NCI-H2196 treated with DMSO at 0.1 percent for 48 hours (cell line): ENCODE measurements around the gene GPN2.

Source experiments
- DNase-seq: peaks from one replicate; lab custom pipeline; 2025; ENCODE audit not compliant: unreplicated experiment; lab: John Stamatoyannopoulos, UW

The GPN2 gene

DNA sequence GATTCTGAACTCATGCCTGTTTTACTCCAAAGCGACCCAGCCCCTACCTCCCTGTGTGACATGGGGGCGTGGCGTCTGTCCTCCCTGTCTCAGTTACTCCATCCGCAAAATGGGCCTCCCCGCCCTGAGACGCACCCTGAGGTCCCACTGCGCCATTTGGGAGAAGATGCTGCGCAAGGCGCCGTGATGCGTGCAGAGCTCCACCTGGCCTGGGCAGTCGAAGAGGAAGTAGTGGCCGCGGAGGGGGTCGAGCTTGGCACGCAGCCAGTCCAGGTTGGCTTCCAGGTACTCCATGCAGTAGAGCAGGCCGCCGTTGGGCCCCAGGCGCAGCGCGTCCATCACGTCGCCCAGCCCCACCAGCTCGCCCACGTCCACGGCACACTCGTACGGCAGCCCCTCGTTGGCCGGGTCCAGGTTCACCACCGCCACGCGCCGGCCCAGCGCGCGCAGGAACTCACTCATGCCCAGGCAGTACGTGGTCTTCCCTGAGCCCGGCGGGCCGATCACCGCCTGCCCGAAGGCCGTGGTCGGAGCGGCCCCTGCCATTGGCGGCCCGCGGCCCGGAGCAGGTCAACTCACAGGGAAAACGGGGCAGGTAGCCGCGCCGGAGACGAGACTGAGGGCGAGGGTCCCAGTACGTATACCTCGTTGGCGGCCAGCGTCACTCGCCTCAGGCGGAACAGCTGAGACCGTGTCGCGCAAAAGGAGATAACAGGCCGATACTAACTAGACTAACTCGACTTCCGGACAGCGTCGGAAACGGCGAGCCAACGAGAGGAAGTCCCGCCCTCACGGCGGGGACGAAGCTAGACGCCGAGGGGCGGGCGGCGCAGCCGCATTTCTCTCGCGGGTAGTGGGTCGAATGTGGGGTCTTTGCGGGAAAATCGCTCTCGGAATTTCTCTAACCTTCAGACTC lies at the start of gene GPN2:
TSS of gene GPN2 (minus strand) at position 733 of the 916 bp plus-strand sequence. CDS start at position 546, 187 bp downstream.
- DNase-seq, result peak; percentile 71

DNA sequence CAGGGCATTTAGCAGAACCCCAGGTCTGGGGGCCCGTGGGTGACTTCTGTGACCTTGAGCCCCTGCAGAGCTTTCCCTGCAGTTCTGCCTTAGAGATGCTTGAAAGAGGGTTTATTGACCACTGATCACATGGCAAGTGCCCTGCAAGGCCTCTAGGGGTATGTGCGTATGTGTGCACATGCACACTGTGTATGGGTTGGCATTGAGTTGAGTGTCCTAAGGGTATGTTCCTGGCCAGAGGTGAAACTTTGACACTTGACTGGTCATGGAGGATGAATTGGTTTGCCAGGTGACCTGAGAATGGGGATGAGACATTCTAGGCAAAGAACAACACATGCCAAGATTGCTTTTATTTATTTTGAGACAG lies 48.6 kb upstream of the GPN2 start:
- no peak for DNase-seq

DNA sequence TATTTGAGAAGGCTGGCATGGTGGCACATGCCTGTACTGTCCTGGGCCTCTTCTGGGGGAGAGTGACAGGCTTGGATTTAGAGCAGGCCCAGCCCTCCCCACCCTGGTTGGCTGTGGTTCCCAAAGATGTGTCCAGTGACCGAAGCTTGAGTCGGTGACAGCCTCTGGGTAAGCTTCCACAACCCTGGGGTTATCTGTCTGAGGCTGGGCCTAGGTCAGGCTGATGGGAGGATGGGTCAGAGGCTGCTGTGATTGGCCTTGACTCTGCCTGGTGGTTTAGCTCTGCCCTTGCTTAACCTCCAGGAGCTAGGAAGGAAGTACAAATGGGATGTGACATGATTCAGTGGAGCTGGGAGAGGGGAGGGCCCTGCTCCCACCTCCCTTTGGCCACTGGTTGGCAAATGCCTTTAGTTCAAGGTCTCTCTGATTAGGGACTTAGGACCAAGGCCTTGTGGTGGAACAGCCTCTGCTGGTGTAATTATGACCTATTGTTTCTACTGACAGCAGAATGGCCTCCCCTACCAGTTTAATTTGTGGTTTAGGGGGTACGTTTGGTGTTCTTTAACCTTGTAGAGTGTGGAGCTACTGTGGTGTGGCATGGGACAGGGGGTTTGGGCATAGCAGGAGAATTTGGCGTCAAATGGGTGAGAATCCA lies 48.0 kb upstream of the GPN2 start:
- no peak for DNase-seq

DNA sequence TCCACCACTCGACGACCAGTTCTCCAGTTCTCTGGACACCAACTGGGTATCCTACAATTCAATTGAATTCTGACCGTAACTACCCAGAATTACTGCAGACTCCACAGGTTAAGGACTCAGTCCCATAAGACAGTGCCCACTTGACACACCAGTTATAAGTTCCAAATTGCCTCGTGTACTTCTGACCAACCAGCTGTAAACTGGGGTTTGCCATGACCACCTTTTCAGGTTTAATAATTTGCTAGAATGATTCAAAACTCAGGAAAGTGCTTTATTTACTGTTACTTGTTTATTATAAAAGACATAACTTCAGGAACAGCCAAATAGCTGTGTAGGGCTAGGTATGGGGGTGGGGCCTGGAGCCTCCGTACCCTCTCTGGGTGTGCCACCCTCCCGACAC lies 46.7 kb upstream of the GPN2 start:
- no peak for DNase-seq

DNA sequence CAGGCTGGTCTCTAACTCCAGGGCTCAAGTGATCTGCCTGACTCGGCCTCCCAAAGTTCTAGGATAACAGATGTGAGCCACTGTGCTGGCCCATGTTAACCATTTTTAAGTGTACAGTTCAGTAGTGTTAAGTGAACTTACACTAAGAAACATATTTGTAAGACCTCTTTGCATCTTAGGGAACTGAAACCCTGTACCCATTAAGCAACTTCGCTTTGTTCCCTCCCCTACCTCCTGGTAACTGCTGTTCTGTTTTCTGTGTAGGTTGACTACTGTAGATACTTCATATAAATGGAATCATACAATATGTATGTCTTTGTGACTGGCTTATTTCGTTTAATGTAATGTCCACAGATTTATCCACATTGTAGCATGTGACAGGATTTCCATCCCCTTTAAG lies 42.4 kb upstream of the GPN2 start:
- DNase-seq, result no peak

DNA sequence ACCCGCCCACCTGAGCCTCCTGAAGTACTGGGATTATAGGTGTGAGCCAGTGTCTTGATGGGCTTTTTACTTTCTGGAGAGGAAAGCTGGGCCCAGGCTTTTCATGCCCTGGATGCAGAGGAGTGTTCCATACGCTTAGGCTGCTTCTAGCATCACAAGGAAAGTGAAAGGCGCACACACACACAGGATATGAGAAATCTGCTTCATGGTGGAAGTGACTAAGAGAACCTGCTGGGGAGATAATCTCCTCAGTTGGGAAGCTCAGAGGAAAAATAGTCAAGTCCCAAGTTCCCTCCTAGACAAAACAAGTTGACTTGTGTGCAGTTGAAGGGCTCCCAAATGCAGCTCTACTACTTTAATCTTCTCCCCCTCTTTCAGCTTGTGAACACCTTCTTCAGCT lies 33.6 kb upstream of the GPN2 start:
- DNase-seq, result no peak

DNA sequence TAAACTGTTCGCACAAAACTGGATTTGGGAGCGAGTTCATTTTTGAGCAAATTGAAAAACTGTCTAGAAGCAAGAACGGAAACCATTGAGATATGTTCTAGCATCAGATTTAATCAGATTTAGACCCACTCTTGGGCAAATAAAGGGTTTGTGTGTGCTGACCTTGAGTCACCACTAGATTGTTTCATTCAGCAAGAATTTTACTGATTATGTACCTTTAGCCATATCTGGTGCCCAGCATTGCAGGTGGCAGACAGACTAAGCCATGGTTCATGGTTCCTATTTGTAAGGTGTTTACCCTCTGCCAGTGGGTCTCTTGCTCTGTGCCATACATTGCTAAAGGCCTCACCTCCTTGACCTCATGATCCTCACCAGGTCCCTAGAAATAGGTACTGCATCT lies 32.8 kb upstream of the GPN2 start:
- DNase-seq, result no peak

DNA sequence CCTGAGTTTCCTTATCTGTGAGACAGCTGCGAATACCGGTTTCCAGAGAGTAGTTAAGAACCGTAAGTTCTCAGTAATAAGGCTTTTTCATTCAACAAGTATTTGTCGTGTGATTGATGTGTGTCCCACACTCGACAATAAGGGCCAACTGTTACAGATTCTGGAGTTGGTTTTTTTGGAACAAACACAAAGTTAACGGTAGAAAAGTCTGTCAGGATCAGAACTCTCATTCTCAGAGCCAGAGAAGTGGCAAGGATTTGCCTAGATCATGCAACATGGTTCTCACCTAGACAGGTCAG lies 32.3 kb upstream of the GPN2 start:
- DNase-seq, result no peak

DNA sequence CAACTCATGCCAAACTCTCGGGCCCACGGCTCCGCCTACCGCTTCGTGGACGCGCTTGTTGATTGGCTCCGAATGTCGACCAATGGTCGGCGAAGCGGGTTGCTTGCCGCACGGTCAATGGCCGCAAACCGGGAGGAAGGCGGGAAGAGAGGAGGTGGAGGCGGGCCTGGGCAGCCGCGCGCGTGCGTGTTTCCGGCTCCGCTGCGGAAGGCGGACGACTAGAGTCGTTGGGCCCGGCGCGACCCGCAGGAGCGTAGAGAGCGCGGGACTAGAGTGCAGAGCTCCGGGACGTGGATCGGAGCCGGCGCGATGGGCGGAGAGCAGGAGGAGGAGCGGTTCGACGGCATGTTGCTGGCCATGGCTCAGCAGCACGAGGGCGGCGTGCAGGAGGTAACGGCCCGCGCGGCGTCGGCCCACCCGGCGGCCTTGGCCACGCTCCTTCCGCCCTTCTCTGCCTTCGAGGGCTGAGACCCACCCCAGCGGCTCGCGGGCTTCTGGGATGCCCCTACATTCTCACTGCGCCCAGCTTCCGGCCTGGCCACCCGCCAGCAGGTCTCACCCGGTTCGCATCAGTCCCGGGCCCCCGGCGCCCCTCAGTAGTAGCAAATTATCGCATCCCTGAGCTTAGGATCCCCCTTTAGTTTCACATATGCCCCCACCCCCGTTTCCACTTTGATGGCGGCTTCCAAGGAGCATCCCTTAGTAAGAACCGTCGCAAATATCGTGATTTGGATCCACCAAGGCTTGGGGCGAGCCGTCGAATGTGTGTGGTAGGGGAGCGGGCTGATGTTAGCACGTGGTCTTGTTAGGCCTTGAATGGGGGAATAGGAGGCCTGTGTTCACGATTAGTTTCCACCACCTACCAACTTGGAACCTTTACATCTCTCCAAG lies 31.7 kb upstream of the GPN2 start, which contains the start of gene NUDC:
TSS of gene NUDC (plus strand) at position 204 of the 891 bp plus-strand sequence. CDS start at position 310, 106 bp downstream.
- peak; percentile 97 for DNase-seq

DNA sequence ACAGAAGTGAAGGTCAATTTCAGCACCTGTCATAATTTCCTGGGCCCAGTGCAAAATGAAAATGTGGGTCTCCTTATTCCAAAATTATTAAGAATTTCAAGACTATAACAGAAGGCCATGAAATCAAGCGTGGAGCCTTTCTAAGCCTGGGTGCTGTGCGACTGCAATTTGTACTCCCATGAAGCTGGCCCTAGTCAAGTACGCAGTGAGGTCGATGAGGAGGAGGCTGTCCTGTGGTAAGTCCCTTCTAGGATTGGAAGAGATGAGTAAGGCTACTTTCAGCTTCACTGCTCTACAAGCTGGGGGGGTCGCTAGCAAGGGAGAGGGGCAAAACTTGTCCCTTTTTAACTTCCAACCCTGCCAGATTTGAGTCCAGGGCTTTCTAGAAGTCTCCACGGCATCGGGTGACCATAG lies 31.1 kb upstream of the GPN2 start:
- DNase-seq, result no peak

DNA sequence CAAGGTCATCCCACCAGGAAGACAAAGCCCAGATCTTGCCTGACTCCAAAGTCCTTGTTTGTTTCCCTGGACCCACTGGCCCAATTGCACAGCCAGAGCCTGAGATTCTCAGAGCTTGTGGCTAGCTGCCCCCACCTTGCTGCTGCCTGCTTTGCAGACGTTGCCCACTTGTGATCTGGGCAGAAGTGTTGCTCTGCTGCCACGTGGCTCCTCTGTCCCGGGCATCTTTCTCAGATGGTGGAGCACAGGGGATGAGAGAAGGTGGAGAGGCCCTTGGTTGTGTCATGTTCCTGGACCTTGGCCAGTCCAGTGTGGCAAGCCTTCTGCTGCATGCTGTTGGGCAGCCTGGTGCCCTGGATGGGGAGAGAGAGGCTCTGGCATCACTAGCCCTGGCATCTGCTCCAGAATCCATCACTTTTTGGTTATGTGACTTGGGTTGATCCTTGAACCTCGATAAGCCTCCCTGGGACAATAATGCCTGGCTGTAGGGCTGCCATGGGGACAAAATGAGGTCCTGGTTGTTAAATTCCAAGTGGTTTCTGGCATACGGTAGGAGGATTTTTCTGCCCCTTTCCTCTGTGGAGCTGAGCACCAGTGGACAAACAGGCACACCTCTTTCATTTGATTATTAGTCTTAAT lies 25.2 kb upstream of the GPN2 start:
- DNase-seq, result peak; percentile 37

DNA sequence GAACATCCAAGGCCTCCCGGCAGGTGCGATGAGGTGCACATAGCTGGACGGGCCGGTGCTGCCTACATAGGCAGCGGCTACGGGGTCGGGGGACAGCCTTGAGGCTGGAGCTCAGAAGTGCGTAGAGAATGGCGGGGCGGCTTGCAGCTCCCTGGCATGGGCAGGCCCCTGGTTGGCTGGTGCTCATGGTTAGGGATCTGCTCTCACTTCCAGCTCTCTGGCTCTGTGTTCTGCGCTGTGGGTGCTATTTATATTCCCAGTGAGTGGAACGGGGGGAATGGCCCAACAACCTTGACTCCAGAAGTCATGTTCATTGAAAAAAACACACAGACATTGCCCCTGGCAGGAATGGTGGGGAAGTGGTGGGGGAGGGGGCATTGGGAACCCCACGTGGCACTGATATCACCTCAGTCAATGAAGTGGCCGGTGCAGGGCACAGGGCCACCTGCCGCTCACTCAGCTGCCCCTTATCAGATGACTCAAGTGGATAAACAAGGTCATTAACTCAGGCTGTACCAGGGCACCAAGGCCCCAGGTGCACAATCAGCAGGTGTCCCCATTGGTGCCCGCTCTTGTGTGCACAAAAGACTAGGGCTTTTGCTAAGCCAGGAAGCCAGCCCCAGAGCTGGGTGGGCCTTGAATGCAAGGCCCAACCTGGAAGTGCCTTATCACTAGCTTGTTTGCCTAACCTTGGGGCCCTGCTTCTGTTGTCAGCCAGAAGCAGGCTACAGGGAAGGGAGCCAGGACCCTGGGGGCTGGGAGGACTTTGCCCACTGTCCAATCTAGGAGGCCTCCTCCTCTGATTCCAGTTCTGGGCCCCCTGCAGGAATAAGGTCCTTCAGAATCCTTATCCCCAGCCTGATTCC lies 23.9 kb upstream of the GPN2 start, which contains the start of gene NR0B2:
TSS of gene NR0B2 (minus strand) at position 222 of the 866 bp plus-strand sequence. CDS start at position 187, 35 bp downstream.
- peak; percentile 97 for DNase-seq

DNA sequence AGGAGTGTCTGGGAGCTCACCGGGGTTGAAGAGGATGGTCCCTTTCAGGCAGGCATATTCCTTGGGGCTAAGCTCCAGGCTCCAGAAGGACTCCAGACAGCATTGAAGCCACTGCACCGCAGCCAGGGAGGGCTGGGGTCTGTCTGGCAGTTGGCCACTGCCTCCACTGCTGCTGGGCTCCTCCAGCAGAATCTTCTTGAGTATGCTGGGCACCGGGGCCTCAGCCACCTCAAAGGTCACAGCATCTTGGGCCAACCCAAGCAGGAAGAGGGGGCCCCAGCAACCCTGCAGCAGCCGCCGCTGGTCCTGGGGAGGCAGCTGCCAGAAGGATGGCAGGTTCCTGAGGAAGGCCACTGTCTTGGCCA lies 23.3 kb upstream of the GPN2 start:
- DNase-seq, result no peak

DNA sequence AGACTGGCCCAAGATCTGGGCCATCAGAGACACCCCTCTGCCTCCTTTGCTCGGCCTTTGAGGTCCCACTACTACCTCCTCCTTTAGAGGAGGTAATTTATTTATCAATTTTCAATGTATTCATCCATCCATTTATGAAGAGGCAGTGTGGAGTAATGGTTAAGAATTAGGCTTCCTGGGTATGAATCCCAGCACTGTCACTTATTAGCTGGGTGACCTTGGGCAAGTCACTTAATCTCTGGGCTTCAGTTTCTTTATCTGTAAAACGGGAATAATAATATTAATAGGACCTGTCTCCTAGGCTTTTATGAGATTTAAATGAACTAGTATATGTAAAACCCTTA lies 22.0 kb upstream of the GPN2 start:
- no peak for DNase-seq

DNA sequence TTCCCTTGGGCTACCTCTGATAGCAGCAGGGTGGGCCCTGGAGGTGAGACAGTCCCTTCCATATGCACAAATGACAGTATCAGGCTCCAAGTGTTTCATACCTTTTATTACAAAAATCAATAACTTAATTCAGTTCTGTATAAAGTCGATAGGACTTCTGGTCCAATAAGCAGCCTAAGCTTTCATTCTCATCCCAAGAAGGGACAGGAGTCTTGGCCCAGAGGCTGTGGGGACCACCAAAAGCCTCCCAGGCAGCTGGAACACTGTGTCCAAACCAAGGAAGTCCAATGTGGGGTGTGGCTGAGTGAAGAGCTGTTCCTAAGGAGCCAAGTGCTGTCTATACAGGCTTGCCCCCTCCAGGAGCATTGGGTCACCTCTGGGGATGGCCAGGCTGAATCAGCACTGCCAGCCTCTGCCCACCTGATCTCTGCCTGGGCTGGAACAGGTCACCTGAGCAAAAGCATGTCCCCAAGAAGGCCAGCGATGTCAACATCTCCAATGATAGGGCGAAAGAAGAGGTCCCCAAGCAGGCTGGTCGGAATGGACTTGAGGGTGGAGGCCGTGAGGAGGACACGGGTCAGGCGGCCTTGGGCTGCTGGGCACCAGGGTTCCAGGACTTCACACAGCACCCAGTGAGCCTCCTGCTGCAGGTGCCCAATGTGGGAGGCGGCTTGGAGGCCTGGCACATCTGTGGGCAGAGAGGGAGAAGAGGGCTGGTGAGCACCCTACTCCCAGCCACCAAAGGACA lies 21.5 kb upstream of the GPN2 start:
- DNase-seq, result no peak

DNA sequence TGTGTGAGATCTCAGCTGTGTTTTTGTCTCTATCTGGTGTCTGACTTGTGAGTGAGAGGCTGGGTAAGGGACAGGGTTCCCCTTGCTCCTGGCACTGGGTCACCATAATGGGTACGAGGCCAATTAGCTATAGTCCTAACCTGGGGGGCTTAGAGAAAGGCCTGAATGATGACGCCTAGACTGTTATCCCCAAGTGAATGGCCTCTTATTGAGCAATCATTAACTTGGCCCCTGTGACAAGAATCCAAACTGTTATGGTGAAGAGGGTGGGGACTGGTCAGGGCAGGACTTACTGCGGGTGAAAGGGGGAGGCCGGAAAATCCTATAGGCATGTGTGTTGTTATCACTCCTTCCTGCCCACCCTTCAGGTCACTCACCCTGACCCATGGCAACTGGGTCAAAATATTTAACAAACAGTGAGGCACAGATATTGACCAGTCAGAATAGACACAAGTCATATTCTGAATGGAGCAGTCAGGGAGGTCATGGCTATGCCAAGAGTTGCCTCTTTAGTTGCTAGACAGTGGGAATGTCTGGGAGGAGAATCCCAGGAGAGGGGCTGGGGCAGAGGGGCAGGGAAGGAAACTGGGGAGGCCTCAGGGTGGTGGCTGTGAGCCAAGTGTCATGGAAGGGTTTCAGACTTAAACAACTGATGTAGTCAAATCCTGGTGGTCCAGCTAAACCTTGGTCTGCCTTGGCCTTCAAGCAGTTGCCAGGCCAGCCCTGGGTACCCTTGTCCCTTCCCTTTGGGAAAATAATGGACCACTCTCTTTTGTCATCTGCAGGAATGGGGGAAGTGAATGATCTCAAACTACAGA lies 20.5 kb upstream of the GPN2 start:
- DNase-seq, result no peak

DNA sequence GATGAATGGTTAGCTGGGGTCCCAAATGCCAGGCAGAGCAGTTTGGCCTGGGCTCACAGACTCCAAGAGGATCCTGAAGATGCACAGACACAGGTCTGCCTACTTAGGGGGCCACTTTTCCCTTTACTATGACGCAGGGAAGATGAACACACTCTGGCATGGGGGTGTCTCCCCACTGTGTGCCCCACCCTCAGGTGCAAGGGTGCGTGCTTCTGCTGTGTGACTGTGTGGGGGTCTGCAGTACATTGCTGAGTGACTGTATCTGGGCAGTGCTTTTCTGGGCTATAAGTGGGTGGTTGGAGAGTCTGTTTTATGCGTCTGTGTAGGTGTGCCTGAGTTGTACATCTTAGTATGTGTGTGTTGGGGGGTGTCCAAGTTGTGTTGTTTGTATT lies 19.9 kb upstream of the GPN2 start:
- no peak for DNase-seq

DNA sequence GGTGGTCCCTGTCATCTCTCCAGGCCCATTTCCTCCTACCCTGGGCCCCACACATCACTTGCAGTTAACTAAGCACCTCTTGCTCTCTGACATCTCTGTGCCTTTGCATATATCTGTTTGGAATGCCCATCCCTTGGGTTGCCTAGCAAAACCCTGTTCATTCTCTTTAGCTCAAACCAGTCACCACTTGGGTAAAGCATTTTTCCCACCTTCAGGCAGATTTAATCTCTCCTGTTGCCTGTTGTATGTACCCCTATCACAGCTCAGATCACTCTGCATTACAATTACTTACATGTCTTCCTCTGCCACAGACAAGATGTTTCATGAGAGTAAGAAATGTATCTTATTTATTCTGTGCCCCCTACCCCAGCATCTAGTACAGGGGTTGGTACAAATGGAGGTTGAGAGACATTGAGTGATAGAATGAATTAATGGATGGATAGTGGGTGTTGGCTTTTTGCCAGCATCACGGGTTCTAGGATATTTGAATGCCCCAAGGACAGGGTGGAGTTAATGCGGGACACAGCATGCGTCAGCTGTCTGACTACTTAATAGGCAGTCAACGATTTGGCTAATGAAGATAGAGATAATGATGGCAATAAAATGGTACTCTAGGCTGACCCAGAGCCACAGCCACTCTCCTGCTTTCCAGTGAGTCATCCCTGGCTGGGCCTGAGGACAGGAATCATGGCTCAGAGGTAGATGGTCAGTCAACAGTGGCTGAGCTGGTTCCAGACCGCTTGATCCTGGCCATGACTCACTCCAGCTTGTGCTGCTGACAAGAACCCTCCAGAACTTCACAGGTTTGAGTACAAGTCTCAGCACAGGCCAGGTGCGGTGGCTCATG lies 17.2 kb upstream of the GPN2 start:
- DNase-seq, result peak; percentile 85
